HUDEP-2 (cell line): Measurements from ENCODE around the gene ADAM11.
A peak's percentile ranks its signal among the peaks of the same experiment; 100 is the strongest.

Experiments used
- DNase-seq, 76 experiments: peaks; one replicate each; lab custom pipeline; 2025; ENCODE audit not compliant: unreplicated experiment in 76 of 76; lab: John Stamatoyannopoulos, UW

The ADAM11 gene

DNA sequence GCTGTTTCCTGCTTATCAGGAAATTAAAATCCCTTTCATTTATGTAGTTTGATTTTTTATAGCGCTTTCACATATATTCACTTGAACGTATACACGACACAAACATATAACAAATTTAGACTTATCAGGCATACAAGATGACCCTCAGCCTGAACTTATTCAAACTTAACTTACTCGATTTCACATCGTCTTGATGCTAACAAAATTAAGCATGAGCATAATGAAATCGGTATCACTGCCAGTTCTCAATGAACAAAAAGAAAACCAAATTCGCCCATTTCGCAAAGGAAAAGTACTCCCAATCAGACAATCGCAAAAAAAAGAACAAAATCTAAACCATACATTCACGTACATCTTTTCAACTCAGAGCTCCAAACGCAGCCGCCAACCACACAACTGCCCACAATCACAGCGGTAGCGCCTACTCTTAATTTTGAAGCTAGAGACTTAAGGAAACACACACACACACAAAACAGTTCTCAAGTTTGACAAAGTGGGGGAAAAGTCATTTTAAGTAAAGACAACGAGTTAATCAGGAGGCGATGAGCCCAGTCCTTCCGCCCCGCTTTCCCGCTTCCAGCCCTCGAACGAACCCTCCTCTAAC is 70.2 kb downstream of the ADAM11 start:
- DNase-seq: peak in 1 of 76 experiments; percentile 51

DNA sequence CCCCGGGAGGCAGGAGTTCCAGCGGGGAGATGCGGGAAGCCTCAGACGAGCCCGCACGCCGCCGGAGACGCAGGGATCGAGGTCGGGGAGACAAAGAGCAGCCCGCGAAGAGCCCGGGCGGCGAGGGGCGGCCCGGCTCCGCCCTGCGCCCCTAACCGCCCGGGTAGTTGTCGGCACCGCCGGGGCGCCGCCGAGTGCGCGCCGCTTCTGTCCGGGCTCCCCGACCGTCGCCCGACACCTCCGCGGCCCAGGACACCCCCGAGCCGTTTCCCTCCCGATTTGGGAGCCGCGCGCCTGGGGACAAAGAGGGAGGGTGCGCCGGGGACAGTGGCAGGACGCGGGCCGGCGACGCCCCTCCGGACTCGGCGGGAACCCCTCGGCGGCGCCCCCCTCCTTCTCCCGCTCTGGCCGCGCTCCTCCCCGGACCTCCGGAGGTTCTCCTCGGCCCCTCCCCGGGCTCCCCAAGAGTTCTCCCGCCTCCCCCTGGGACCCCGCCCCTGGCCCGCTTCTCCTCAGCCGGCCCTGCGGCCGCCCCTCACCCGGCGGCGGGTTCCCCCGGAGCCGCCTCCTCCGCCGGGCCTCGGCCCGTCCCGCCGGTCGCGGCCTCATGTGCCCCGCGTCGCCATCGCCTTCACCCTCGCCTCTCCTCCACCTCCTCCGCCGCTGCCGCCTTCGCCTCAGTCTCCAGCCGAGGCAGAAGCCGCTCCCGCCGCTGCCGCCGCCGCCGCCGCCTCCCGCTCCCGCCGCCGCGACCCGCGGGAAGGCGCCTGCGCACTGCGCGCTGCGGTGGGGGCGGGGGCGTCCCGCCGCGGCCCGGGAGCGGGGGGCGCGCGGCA is 71.0 kb downstream of the ADAM11 start, which contains the start of gene GJC1:
Gene GJC1, minus strand, starts transcription at position 765 of the 836 bp plus-strand sequence. CDS start 24,470 bp downstream, outside the sequence.
- DNase-seq: peak in 2 of 76 experiments; percentile 52 to 75

DNA sequence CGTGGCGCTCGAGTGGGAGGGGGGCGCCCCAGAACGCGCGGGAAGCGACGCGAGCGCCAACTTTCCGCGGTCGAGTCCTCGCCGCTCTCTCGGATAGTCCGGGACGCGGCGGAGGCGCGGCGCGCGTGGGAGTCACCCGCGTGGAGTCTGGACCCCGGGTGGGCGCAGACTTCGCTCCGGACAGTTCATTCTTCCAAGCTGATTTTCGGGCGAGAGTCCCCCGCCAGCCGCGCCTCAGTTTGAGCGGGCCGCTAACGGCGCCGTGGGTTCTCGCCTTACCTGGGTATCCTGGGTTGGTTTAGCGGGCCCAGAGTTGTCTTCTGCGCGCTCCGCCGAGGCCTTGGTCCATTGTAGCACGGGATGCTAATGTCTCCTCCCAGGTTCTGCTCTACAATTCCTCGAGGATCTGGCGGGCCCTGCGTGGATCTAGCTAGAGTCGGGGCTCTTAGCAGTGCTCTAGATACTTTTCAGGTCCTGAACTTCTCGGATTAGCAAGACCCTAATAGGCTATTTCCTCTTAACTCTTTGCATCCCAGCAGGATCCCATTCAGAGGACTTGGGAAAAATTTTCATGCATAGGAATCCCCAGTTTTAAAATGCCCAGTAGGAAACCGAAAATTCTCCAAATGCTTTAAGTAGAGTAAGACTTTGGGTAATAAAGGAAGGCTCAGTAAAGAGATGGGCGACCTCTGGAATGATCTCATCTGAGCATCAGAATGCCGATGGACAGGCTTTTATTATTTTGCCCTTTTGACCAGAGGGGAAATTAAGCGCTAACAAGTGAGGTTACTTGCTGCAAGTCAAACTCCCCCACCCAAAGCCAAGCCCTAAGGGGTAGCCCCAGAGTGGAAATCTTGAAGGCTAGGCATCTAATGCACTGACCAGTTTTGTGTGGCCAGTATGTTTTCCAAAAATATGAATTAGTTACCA is 71.8 kb downstream of the ADAM11 start:
- peak in 2 of 76 experiments; percentile 68 for DNase-seq

DNA sequence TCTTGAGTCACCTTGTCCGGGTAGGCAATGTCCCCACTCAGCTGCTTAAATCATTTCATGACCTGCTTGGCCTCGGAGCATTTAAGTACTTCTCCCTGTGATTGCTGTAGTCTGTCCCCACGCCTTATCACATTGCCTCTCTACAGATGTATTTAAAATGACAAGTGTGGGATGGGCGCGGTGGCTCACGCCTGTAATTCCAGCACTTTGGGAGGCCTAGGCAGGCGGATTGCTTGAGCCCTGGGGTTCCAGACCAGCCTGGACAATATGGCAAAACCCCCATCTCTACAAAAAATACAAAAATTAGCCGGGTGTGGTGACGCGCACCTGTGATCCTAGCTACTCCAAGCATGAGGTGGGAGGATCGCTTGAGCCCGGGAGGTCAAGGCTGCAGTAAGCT is 72.6 kb downstream of the ADAM11 start:
- DNase-seq: peak in 2 of 76 experiments; percentile 53 to 60
